Measurements from ENCODE around the gene RPL29. TPM values are rescaled to one million over a fixed set of nuclear protein-coding genes. Genes with fewer than 3 reads are reported as not detected.

RPL29 gene
- total and polyA plus RNA-seq, 9 donors, result 1,785 to 3,982 (median 1,999) TPM

- Histone ChIP-seq H3K36me3 (no peaks in the 10 kb centered on the region), H3K27ac (no peak overlapping the region), H3K4me1 (ENCODE audit: insufficient read depth) (no peaks in the 10 kb centered on the region), H3K27me3 (no peaks in the 10 kb centered on the region), H3K4me3 (no peak overlapping the region), H3K9me3 (no peaks in the 10 kb centered on the region)
- TF ChIP-seq, protein P1, sequence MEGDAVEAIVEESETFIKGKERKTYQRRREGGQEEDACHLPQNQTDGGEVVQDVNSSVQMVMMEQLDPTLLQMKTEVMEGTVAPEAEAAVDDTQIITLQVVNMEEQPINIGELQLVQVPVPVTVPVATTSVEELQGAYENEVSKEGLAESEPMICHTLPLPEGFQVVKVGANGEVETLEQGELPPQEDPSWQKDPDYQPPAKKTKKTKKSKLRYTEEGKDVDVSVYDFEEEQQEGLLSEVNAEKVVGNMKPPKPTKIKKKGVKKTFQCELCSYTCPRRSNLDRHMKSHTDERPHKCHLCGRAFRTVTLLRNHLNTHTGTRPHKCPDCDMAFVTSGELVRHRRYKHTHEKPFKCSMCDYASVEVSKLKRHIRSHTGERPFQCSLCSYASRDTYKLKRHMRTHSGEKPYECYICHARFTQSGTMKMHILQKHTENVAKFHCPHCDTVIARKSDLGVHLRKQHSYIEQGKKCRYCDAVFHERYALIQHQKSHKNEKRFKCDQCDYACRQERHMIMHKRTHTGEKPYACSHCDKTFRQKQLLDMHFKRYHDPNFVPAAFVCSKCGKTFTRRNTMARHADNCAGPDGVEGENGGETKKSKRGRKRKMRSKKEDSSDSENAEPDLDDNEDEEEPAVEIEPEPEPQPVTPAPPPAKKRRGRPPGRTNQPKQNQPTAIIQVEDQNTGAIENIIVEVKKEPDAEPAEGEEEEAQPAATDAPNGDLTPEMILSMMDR (IDR thresholded peaks at IDR 0.05), result no peak
- no peak for TF ChIP-seq POLR2A (IDR thresholded peaks at IDR 0.05)
- peak; percentile 66 for TF ChIP-seq EP300 (IDR thresholded peaks at IDR 0.05)
- 38 to 59% (median 51%) methylated on average over 17 of the region's 17 CpGs for WGBS, 3 donors
- DNase-seq, result peak in 3 of 5 donors; percentile 49 to 63 (median 56)
- intact Hi-C loops (cut with DNase I), result no loop called here
Measured at GRCh38 chr3:52019352-52020080, 23.8 kb upstream of the RPL29 start.

GRCh38 chr3:52018319-52019000 is 22.8 kb upstream of the RPL29 start:
- Histone ChIP-seq H3K4me3 (no peak overlapping the region), H3K27me3 (no peaks in the 10 kb centered on the region), H3K9me3 (no peaks in the 10 kb centered on the region), H3K27ac (no peak overlapping the region), H3K4me1 (ENCODE audit: insufficient read depth) (no peaks in the 10 kb centered on the region), H3K36me3 (no peaks in the 10 kb centered on the region)
- TF ChIP-seq EP300 (IDR thresholded peaks at IDR 0.05) (no peak), POLR2A (IDR thresholded peaks at IDR 0.05) (no peak)
- TF ChIP-seq, protein P1 (IDR thresholded peaks at IDR 0.05), result no peak
- 93 to 95% (median 94%) methylated on average over 21 of the region's 21 CpGs for WGBS, 3 donors
- no peak for DNase-seq
- intact Hi-C loops (cut with DNase I), result no loop called here

DNA sequence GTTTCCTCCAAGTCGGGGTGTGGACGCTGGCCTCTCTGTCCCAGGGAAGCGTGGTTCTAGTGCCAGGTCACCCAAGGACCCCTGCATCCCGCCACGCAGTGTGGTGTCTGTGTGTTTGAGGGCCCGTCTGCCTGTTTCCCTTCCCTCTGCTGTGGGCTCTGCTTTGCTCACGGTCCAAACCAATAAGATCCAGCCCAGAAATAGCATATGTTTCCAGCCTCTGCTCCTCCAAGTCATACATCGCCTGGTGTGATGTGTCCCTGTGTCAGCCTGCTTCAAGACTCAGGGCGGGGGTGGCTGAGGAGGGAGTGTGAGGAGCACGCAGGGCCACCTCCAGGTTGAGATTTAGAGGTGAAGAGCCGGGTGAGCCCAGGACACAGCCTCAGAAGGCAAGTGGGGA is 21.9 kb upstream of the RPL29 start:
- TF ChIP-seq, protein P1 (IDR thresholded peaks at IDR 0.05), result no peak
- TF ChIP-seq POLR2A (IDR thresholded peaks at IDR 0.05), result no peak
- no peak for TF ChIP-seq EP300 (IDR thresholded peaks at IDR 0.05)
- Histone ChIP-seq H3K4me3 (no peak overlapping the region), H3K4me1 (ENCODE audit: insufficient read depth) (no peaks in the 10 kb centered on the region), H3K9me3 (no peaks in the 10 kb centered on the region), H3K27ac (no peak overlapping the region), H3K36me3 (no peaks in the 10 kb centered on the region), H3K27me3 (no peaks in the 10 kb centered on the region)
- WGBS, 3 donors, result 82 to 85% (median 85%) methylated on average over 11 of the region's 11 CpGs
- intact Hi-C loops (cut with DNase I), result no loop called here
- no peak for DNase-seq

DNA sequence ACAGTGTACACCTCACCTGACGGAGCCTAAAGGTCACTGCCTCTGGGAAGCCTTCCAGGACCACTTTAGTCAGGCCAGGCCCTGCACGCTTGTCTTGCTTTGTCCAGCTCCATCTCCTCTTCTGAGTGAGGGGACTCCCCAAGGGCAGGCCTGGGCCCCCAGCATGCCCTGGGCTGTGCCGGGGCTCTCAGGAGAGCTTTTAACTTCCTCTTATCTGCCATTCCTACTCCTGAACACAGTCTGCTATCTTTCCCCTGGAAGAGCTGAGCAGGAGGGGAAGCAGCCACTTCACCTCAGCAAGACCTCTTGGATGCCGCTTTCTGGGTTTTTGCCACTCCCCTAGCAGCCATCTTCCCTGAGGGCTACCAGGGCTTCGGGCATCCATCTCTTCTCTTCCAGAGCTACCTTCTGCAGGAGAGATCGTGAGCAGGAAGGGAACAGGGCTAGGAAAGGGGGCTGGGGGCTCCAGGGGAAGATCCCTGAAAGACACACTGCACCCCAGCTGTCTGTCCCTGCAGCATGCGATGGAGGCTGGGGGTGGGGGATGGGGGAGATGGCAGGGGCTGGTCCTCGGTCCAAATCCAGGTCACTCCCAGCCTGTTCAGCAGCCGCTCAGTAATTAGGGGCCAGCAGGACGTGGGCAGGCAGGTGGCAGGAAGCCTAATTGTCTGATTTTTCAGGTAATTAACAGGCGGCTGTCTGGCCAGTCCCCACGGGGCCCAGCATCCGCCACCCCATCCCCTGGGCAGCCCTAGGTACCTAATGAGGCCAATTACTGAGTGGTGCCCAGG is 19.9 kb upstream of the RPL29 start:
- Histone ChIP-seq H3K4me3 (no peak overlapping the region), H3K27me3 (no peaks in the 10 kb centered on the region), H3K9me3 (no peaks in the 10 kb centered on the region), H3K36me3 (no peaks in the 10 kb centered on the region), H3K4me1 (ENCODE audit: insufficient read depth) (no peaks in the 10 kb centered on the region), H3K27ac (no peak overlapping the region)
- intact Hi-C loops (cut with DNase I), result no loop called here
- TF ChIP-seq POLR2A (IDR thresholded peaks at IDR 0.05) (no peak), EP300 (IDR thresholded peaks at IDR 0.05) (no peak)
- TF ChIP-seq, protein P1 (IDR thresholded peaks at IDR 0.05), result no peak
- WGBS, 3 donors, result 81 to 85% (median 84%) methylated on average over 13 of the region's 13 CpGs
- DNase-seq, result no peak

Measured in ovary (tissue), 9 donors.